ENCODE results near the gene CGB3.

DNA sequence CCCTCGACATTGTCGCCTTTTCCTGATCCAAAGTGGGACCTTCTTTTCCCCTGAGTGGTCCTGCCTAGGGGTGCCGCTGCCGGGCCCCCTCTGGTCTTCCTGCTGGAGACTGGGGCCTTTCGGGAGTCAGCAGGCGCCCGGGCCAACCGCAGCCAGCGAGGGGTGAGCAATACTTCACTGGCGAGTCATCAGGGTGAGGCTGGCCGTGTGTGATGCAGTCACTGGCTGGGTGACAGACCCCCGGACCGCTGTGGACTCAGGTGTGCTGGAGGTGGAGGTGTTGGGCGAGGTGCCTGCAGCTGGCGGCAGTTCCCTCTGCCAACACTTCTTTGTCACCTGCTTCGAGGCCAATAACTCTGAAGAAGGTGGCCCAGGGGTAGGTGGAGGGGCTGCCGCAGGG is 18.0 kb upstream of the CGB3 start:
- TF ChIP-seq, protein P1, sequence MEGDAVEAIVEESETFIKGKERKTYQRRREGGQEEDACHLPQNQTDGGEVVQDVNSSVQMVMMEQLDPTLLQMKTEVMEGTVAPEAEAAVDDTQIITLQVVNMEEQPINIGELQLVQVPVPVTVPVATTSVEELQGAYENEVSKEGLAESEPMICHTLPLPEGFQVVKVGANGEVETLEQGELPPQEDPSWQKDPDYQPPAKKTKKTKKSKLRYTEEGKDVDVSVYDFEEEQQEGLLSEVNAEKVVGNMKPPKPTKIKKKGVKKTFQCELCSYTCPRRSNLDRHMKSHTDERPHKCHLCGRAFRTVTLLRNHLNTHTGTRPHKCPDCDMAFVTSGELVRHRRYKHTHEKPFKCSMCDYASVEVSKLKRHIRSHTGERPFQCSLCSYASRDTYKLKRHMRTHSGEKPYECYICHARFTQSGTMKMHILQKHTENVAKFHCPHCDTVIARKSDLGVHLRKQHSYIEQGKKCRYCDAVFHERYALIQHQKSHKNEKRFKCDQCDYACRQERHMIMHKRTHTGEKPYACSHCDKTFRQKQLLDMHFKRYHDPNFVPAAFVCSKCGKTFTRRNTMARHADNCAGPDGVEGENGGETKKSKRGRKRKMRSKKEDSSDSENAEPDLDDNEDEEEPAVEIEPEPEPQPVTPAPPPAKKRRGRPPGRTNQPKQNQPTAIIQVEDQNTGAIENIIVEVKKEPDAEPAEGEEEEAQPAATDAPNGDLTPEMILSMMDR (IDR thresholded peaks at IDR 0.05 in 2 of 3, conservative IDR thresholded peaks at IDR 0.05 in 1 of 3; ENCODE audit: borderline replicate concordance in 1 of 3, insufficient read depth in 1 of 3, low read depth in 2 of 3, low read length in 2 of 3): no peak
- TF ChIP-seq EZH2 (IDR thresholded peaks at IDR 0.05): no peak
- peak; percentile 47 for TF ChIP-seq SP1 (IDR thresholded peaks at IDR 0.05; ENCODE audit: low read depth)

Measured in HCT116 (cell line).